ENCODE measurements around the gene RBM45.
A peak's percentile ranks its signal among the peaks of the same experiment; 100 is the strongest.

Gene RBM45

DNA sequence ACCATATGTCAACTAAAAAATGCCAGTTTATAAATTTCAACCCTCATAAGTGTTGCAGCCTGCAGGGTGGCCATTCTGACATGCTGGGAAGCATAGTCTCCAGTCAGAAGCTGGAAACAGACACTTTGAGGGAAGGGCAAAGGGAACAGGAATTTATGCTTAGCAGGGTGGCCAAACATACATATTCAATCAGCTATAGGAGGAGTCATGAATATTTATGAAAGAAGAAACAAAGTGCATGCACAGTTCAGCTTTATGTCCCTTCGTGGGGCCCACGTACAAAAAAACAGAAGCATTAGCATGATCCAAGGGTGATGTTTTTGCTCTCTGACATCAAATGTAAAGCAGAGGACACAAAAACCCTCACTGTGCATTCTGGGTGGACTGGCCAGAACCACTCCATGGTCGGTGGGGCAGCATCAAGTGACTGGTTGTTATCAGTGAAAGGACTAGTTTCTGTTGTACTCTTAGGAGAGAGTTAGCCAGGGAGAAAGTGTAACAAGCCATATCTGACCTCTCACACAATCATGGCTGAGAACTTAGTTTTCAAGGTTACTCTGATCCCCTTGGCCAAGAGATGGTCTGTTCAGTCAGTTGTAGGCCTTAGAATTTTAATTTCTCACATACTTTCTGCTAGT lies 29.7 kb upstream of the RBM45 start:
- in situ Hi-C loops (cut with HindIII; ENCODE audit: low pct_unique_long_range_greater_than_20kb, low sequenced_read_pairs) = no loop called here
- no peak for TF ChIP-seq JUND (IDR thresholded peaks at IDR 0.05; ENCODE audit: low read depth)
- DNase-seq (ENCODE audit: low read depth in 1 of 2, low spot score in 1 of 2) = no peak

DNA sequence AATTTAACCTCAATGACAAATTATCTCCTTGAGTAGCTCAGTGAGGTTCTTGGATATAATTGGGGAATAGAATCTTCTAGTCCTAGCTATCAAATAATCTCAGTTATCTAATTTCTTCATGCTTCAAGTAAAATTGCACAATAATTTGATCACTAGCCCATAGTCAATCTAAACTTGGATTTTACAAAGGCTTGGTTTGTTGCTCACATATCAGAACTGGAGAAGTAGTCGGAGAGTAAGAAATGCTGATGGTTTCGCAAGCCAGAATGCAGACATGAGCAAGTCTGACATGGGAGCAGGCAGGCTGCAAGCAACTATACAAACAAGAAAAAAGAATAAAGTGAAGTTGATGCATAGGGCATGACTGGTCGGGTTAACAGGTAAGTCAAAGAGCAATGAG lies 28.0 kb upstream of the RBM45 start:
- TF ChIP-seq JUND (IDR thresholded peaks at IDR 0.05; ENCODE audit: low read depth) = no peak
- DNase-seq (ENCODE audit: low read depth in 1 of 2, low spot score in 1 of 2) = no peak
- in situ Hi-C loops (cut with HindIII; ENCODE audit: low pct_unique_long_range_greater_than_20kb, low sequenced_read_pairs) = no loop called here

- in situ Hi-C loops (cut with HindIII; ENCODE audit: low pct_unique_long_range_greater_than_20kb, low sequenced_read_pairs) = no loop called here
- no peak for DNase-seq (ENCODE audit: low read depth in 1 of 2, low spot score in 1 of 2)
- no peak for TF ChIP-seq JUND (IDR thresholded peaks at IDR 0.05; ENCODE audit: low read depth)
Observed at GRCh38 chr2:178088774-178089270, 23.4 kb upstream of the RBM45 start.

GRCh38 chr2:178093471-178093870 lies 18.8 kb upstream of the RBM45 start:
- DNase-seq (ENCODE audit: low read depth in 1 of 2, low spot score in 1 of 2) = no peak
- no peak for TF ChIP-seq JUND (IDR thresholded peaks at IDR 0.05; ENCODE audit: low read depth)
- in situ Hi-C loops (cut with HindIII; ENCODE audit: low pct_unique_long_range_greater_than_20kb, low sequenced_read_pairs) = no loop called here

GRCh38 chr2:178101321-178102079 lies 10.7 kb upstream of the RBM45 start:
- TF ChIP-seq JUND (IDR thresholded peaks at IDR 0.05; ENCODE audit: low read depth) = no peak
- no peak for DNase-seq (ENCODE audit: low read depth in 1 of 2, low spot score in 1 of 2)
- in situ Hi-C loops (cut with HindIII; ENCODE audit: low pct_unique_long_range_greater_than_20kb, low sequenced_read_pairs) = no loop called here

DNA sequence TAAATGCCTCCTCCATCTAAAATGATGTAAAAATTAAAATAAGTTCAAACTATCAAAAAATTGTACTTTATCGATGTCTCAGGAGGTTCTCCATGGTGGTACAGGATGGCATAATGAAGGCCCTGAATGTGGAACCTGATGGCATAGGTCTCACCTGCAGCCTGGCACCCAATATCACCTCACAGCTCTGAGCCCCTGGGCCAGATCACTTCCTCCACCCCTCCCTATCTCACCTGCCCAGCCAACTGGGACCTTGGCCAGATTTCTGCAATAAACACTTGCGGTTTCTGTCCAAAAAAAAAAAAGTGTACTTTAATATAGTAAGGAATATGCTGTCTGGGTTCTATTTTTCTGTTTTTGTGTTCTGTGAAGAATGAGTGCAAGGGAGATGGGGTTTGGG lies 6.7 kb upstream of the RBM45 start:
- in situ Hi-C loops (cut with HindIII; ENCODE audit: low pct_unique_long_range_greater_than_20kb, low sequenced_read_pairs) = no loop called here
- no peak for TF ChIP-seq JUND (IDR thresholded peaks at IDR 0.05; ENCODE audit: low read depth)
- no peak for DNase-seq (ENCODE audit: low read depth in 1 of 2, low spot score in 1 of 2)

- TF ChIP-seq JUND (IDR thresholded peaks at IDR 0.05; ENCODE audit: low read depth) = no peak
- in situ Hi-C loops (cut with HindIII; ENCODE audit: low pct_unique_long_range_greater_than_20kb, low sequenced_read_pairs) = no loop called here
- DNase-seq (ENCODE audit: low read depth in 1 of 2, low spot score in 1 of 2) = peak in 1 of 2 experiments; percentile 76
Observed at GRCh38 chr2:178106053-178106452, 6.2 kb upstream of the RBM45 start.

- in situ Hi-C loops (cut with HindIII; ENCODE audit: low pct_unique_long_range_greater_than_20kb, low sequenced_read_pairs) = no loop called here
- no peak for TF ChIP-seq JUND (IDR thresholded peaks at IDR 0.05; ENCODE audit: low read depth)
- no peak for DNase-seq (ENCODE audit: low read depth in 1 of 2, low spot score in 1 of 2)
Observed at GRCh38 chr2:178108176-178108575, 4.1 kb upstream of the RBM45 start.

DNA sequence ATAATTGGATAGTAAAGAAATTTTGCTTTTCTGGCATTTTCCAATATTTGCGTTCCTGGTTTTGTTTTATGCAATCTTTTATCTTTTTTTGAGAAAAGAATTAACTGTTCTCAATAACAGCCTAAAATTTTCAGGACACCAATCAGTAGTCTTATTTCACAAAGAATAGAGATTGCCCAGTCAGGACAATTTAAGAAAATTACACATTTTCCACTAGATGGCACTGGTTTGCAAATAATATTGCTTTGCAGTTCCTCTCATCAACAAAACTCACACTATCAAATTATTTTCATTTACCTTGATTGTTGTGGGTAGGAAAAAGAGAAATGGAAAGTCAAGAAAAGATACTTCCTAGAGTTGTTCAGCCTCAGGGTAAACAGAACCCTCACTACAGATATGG lies 2.4 kb upstream of the RBM45 start:
- in situ Hi-C loops (cut with HindIII; ENCODE audit: low pct_unique_long_range_greater_than_20kb, low sequenced_read_pairs) = no loop called here
- DNase-seq (ENCODE audit: low read depth in 1 of 2, low spot score in 1 of 2) = peak; percentile 40 to 51
- TF ChIP-seq JUND (IDR thresholded peaks at IDR 0.05; ENCODE audit: low read depth) = no peak

DNA sequence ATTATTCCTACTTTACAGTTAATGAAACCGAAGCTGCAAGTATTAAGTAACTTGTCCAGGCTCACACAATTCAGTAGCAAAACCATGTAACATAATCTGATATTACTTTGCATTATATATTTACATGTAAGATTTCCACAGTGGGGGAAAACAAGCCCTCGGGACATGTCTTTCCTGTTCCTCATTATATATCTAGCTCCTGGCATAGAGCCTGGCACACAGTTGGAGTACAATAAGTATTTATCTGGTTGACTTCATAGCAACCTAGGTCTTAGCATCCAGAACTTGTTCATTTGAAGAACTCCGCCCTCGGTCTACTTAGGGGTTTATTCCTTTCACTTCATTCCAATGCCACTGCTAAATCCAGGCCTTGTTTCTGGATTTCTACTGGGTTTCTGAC lies 1.6 kb upstream of the RBM45 start:
- TF ChIP-seq JUND (IDR thresholded peaks at IDR 0.05; ENCODE audit: low read depth) = no peak
- no peak for DNase-seq (ENCODE audit: low read depth in 1 of 2, low spot score in 1 of 2)
- in situ Hi-C loops (cut with HindIII; ENCODE audit: low pct_unique_long_range_greater_than_20kb, low sequenced_read_pairs) = no loop called here

DNA sequence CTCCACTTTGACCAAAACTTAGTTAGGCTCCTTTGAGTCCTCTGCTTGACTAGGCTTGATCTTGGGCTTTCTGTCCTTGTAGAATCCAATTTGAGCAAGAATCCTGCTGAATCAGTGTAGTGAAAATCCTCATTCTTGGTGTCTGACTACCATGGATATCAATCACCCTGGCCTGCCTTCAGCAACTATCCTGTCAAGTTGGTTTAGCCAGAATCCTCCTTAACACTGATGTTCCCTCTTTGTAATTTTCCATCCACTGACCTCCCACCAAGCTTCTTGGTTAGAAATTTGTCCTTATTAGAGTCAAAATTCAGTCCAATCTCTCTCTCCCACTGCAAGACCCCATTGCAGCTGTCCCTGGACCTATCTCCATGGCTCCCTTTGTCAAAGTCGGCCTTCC lies 494 bp upstream of the RBM45 start:
- TF ChIP-seq JUND (IDR thresholded peaks at IDR 0.05; ENCODE audit: low read depth) = no peak

DNA sequence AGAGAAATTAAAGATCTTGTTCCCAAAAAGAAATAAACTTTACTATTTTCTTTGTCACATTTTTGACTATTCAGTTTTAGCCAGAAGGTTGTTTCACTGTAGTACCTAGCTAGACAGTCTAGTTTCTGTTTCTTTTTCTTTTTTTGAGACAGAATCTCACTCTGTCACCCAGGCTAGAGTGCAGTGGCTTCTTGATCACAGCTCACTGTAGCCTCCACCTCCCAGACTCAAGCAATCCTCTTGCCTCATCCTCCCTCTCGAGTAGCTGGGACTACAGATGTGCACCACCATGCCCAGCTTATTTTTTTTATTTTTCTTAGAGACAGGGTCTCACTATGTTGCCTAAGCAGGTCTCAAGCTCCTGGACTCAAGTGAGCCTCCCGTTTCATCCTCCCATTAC lies 2.2 kb downstream of the RBM45 start:
- in situ Hi-C loops (cut with HindIII; ENCODE audit: low pct_unique_long_range_greater_than_20kb, low sequenced_read_pairs) = no loop called here
- TF ChIP-seq JUND (IDR thresholded peaks at IDR 0.05; ENCODE audit: low read depth) = no peak
- no peak for DNase-seq (ENCODE audit: low read depth in 1 of 2, low spot score in 1 of 2)

More for the DNA sequence above, 494 bp upstream of the RBM45 start:
- in situ Hi-C loops (cut with HindIII; ENCODE audit: low pct_unique_long_range_greater_than_20kb, low sequenced_read_pairs) = no loop called here
- DNase-seq (ENCODE audit: low read depth in 1 of 2, low spot score in 1 of 2) = no peak

DNA sequence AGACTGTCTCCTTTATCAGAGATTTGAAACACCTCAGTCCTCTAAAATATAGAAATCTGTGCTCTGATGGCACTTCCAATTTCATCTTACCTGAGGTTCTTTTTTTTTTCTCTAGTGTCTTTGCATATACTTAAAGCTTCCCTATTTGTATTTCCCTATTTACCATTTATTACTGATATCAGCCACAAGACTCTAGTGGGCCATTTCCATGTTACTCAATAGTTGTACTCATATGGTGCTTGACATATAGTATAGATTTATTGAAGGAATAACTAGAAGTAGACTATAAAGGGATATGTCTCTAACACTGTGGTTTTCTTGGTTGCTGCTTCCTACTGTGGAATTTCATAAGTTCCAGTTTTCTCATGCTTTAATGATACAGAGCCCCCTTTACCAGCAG lies 3.0 kb downstream of the RBM45 start:
- no peak for TF ChIP-seq JUND (IDR thresholded peaks at IDR 0.05; ENCODE audit: low read depth)
- no peak for DNase-seq (ENCODE audit: low read depth in 1 of 2, low spot score in 1 of 2)
- in situ Hi-C loops (cut with HindIII; ENCODE audit: low pct_unique_long_range_greater_than_20kb, low sequenced_read_pairs) = no loop called here
